ENCODE measurements around the gene TPM1. TPM values are rescaled to one million over a fixed set of nuclear protein-coding genes. Genes with fewer than 3 reads are reported as not detected.

TPM1 gene
- total and polyA plus RNA-seq, 9 of the 15 experiments (the other 6 are each of a cell fraction or from before 2014, with no cell fraction given) = 8.1 to 53.9 (median 43.1) TPM

GRCh38 chr15:63029676-63030075, 12.9 kb upstream of the TPM1 start:
- Histone ChIP-seq H3K4me3 (no peak overlapping the region), H3K27ac (ENCODE audit: extremely low read depth, low read depth, low read length) (no peak overlapping the region), H3K27me3 (ENCODE audit: control insufficient read depth in 2 of 2, insufficient read depth in 2 of 2, low read length in 2 of 2) (peaks cover 23 to 37% of the 10 kb centered on the region in 2 experiments), H3K36me3 (ENCODE audit: control insufficient read depth, insufficient read depth, low read length) (no peaks in the 10 kb centered on the region), H3K4me1 (replicated peaks in 1 of 2; ENCODE audit: control insufficient read depth in 2 of 2, insufficient read depth in 2 of 2, low read length in 2 of 2) (no peaks in the 10 kb centered on the region), H3K9me1 (ENCODE audit: control insufficient read depth, insufficient read depth, low read length) (peaks cover 3% of the 10 kb centered on the region), H4K20me1 (replicated peaks; ENCODE audit: control insufficient read depth, insufficient read depth, low read length) (no peaks in the 10 kb centered on the region), H2AFZ (ENCODE audit: low read depth, low read length) (no peak overlapping the region), H3K79me2 (ENCODE audit: control insufficient read depth, insufficient read depth, low read length) (no peaks in the 10 kb centered on the region), H3K9ac (ENCODE audit: insufficient read depth in 1 of 2, low read depth in 2 of 2, low read length in 2 of 2) (no peak overlapping the region), H3K9me3 (replicated peaks; ENCODE audit: control insufficient read depth, insufficient read depth, low read depth, low read length) (no peaks in the 10 kb centered on the region), H3K4me2 (ENCODE audit: insufficient read depth, low read length) (no peak overlapping the region)
- in situ Hi-C loops (cut with MboI) (no loop called here), intact Hi-C loops (cut with micrococcal nuclease) (no loop called here)
- ChIA-PET POLR2A (interaction anchor here (0.5 to 1.1 kb wide), 2 partner anchors 10 to 258 kb away, joined by 3 to 4 read pairs; no protein-coding TSS in a partner anchor), CTCF (ENCODE audit: low intra/inter-chr PET ratio) (no interaction called here)
- ATAC-seq (no peak), FAIRE-seq (no peak), DNase-seq (ENCODE audit: extremely low read depth in 1 of 4, low spot score in 3 of 4) (no peak)
- 0% methylated on average over 3 of the region's 5 CpGs for WGBS (ENCODE audit: insufficient coverage, low coverage, missing lambda C conversion rate)
- TF ChIP-seq, protein P1, sequence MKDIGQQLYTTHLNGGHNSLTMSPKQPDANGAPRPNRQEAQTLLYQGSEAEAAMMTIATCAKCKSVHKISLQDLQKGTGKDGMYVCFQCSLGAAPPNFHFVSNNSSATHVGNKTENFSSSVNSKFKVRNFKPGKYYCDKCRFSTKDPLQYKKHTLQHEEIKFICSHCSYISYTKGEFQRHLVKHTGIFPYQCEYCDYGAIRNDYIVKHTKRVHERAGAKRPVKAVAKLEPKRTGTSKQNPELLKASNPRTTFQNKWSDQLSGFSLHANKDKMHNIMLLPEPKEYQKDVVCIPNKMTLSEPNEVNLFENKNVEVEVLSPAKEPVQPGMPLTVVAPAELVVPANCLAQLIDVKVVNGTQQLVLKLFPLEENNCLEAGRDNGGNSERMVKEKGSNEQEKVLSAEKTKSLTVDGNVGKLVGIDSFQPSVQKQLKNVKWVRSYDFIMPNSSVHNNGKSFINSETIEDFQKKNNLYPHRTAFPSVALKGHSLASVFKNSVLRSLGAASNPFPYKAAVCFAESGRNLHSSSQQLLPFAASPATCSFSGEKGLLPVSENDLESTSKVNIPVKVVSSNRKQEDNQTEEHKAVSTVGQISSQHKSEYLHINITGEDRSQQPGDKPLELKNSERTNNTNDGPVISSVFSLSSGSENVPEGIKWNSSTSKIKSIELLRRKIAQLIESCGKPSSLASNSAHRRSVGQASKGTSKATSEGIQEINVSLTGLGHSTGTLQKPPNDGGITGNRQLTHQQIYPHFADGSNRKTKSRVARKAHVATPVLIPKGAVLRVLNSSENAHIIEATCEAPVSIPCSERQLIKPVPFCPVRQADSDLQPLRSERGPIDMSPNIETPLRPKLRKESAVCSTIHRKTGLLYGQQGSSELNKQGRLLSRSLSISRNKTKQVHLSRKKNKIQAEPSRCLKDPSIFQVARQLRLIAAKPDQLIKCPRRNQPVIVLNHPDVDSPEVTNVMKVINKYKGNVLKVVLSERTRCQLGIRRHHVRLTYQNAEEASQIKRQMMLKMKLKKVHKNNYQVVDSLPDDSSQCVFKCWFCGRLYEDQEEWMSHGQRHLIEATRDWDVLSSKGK (CRISPR knock-in tag; IDR thresholded peaks at IDR 0.05) = no peak
- TF ChIP-seq KLF13 (tag; IDR thresholded peaks at IDR 0.05; ENCODE audit: borderline replicate concordance, low read depth) = no peak
- no peak for TF ChIP-seq NR4A1 (CRISPR knock-in tag; IDR thresholded peaks at IDR 0.05)
- TF ChIP-seq NR4A1 (tag; IDR thresholded peaks at IDR 0.05) = no peak
- no peak for TF ChIP-seq C11orf30 (IDR thresholded peaks at IDR 0.05; ENCODE audit: low read depth)
- TF ChIP-seq, protein P2, sequence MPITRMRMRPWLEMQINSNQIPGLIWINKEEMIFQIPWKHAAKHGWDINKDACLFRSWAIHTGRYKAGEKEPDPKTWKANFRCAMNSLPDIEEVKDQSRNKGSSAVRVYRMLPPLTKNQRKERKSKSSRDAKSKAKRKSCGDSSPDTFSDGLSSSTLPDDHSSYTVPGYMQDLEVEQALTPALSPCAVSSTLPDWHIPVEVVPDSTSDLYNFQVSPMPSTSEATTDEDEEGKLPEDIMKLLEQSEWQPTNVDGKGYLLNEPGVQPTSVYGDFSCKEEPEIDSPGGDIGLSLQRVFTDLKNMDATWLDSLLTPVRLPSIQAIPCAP (CRISPR knock-in tag; IDR thresholded peaks at IDR 0.05; ENCODE audit: borderline replicate concordance) = no peak
- TF ChIP-seq NFE2 (IDR thresholded peaks at IDR 0.05; ENCODE audit: low read depth) = no peak
- TF ChIP-seq RBM25 (IDR thresholded peaks at IDR 0.05; ENCODE audit: low read depth, low read length, severe bottlenecking) = no peak
- TF ChIP-seq SRSF7 (optimal IDR thresholded peaks at IDR 0.05; ENCODE audit: low read depth, low read length) = no peak
- no peak for TF ChIP-seq ZNF75A (CRISPR knock-in tag; IDR thresholded peaks at IDR 0.05)
- TF ChIP-seq DIDO1 (tag; IDR thresholded peaks at IDR 0.05; ENCODE audit: low read depth) = no peak
- TF ChIP-seq NFIC (IDR thresholded peaks at IDR 0.05) = no peak
- BruUV-seq (replicated peaks) = no TSS peak
